Pons (tissue), 1 donor: ENCODE measurements around the gene FRMPD2.
"Not testable (repeated sequence)": the region's sequence is repeated elsewhere in the genome, so short reads cannot be mapped to it uniquely, and the experiment has no call there.

Experiments used
- DNase-seq: peaks from one replicate; pipeline ENCODE4 v3.0.0-alpha.2; 2016; ENCODE audit warnings: low spot score

The FRMPD2 gene

GRCh38 chr10:48287417-48288391 lies 13.2 kb upstream of the FRMPD2 start:
- DNase-seq: peak; percentile 95

GRCh38 chr10:48286356-48286755 lies 11.9 kb upstream of the FRMPD2 start:
- DNase-seq: no peak

GRCh38 chr10:48285710-48286109 lies 11.2 kb upstream of the FRMPD2 start:
- DNase-seq: no peak

- no peak for DNase-seq
Observed at GRCh38 chr10:48284811-48285210, 10.3 kb upstream of the FRMPD2 start.

GRCh38 chr10:48284002-48284546 lies 9.6 kb upstream of the FRMPD2 start:
- DNase-seq: no peak

- no peak for DNase-seq
Observed at GRCh38 chr10:48282829-48283228, 8.3 kb upstream of the FRMPD2 start.

- DNase-seq: not testable (repeated sequence)
Observed at GRCh38 chr10:48281697-48282096, 7.2 kb upstream of the FRMPD2 start.

GRCh38 chr10:48279081-48279751 lies 4.7 kb upstream of the FRMPD2 start:
- DNase-seq: no peak

GRCh38 chr10:48277093-48277492 lies 2.6 kb upstream of the FRMPD2 start:
- DNase-seq: no peak

GRCh38 chr10:48273741-48274140 lies 755 bp downstream of the FRMPD2 start:
- no peak for DNase-seq

GRCh38 chr10:48272682-48273081 lies 1.8 kb downstream of the FRMPD2 start:
- DNase-seq: no peak

GRCh38 chr10:48271047-48271730 lies 3.3 kb downstream of the FRMPD2 start:
- no peak for DNase-seq

GRCh38 chr10:48266528-48266927 lies 8.0 kb downstream of the FRMPD2 start:
- DNase-seq: no peak

GRCh38 chr10:48258105-48258504 lies 16.4 kb downstream of the FRMPD2 start:
- no peak for DNase-seq

GRCh38 chr10:48257407-48257961 lies 17.0 kb downstream of the FRMPD2 start:
- DNase-seq: no peak

GRCh38 chr10:48255722-48256121 lies 18.8 kb downstream of the FRMPD2 start:
- no peak for DNase-seq

GRCh38 chr10:48254750-48255512 lies 19.6 kb downstream of the FRMPD2 start:
- DNase-seq: no peak

GRCh38 chr10:48253970-48254657 lies 20.4 kb downstream of the FRMPD2 start:
- DNase-seq: no peak

GRCh38 chr10:48252354-48252650 lies 22.2 kb downstream of the FRMPD2 start:
- DNase-seq: no peak

- DNase-seq: no peak
Observed at GRCh38 chr10:48251525-48252353, 22.8 kb downstream of the FRMPD2 start.
